ENCODE data around the gene SLC41A1. TPM values are rescaled to one million over a fixed set of nuclear protein-coding genes. Genes with fewer than 3 reads are reported as not detected.

SLC41A1 gene
- total RNA-seq, 1 experiment from 2014 or later = 24.4 TPM

GRCh38 chr1:205787287-205787916 lies 25.6 kb downstream of the SLC41A1 start:
- DNase-seq (ENCODE audit: low read depth) = no peak

GRCh38 chr1:205786601-205787000 lies 26.4 kb downstream of the SLC41A1 start:
- no peak for DNase-seq (ENCODE audit: low read depth)

- no peak for DNase-seq (ENCODE audit: low read depth)
Observed at GRCh38 chr1:205785446-205785845, 27.6 kb downstream of the SLC41A1 start.

- DNase-seq (ENCODE audit: low read depth) = peak; percentile 86
Observed at GRCh38 chr1:205783904-205784303, 29.1 kb downstream of the SLC41A1 start.

- no peak for DNase-seq (ENCODE audit: low read depth)
Observed at GRCh38 chr1:205783433-205783795, 29.6 kb downstream of the SLC41A1 start.

- no peak for DNase-seq (ENCODE audit: low read depth)
Observed at GRCh38 chr1:205782627-205783432, 30.2 kb downstream of the SLC41A1 start.

- no peak for DNase-seq (ENCODE audit: low read depth)
Observed at GRCh38 chr1:205780335-205780734, 32.7 kb downstream of the SLC41A1 start.

- no peak for DNase-seq (ENCODE audit: low read depth)
Observed at GRCh38 chr1:205777994-205778393, 35.0 kb downstream of the SLC41A1 start.

- DNase-seq (ENCODE audit: low read depth) = peak; percentile 73
Observed at GRCh38 chr1:205775717-205776056, 37.3 kb downstream of the SLC41A1 start.

- peak; percentile 87 for DNase-seq (ENCODE audit: low read depth)
Observed at GRCh38 chr1:205775015-205775716, 37.8 kb downstream of the SLC41A1 start, which contains the start of gene RAB29. TSS of gene RAB29 (minus strand) at chr1:205775482. CDS start at chr1:205774956, 526 bp downstream.

GRCh38 chr1:205774198-205775014 lies 38.6 kb downstream of the SLC41A1 start:
- DNase-seq (ENCODE audit: low read depth) = no peak

- no peak for DNase-seq (ENCODE audit: low read depth)
Observed at GRCh38 chr1:205772607-205773032, 40.4 kb downstream of the SLC41A1 start.

GRCh38 chr1:205770618-205771017 lies 42.4 kb downstream of the SLC41A1 start:
- DNase-seq (ENCODE audit: low read depth) = no peak

GRCh38 chr1:205769641-205770365 lies 43.2 kb downstream of the SLC41A1 start:
- DNase-seq (ENCODE audit: low read depth) = no peak

GRCh38 chr1:205767248-205767647 lies 45.8 kb downstream of the SLC41A1 start:
- DNase-seq (ENCODE audit: low read depth) = no peak

- no peak for DNase-seq (ENCODE audit: low read depth)
Observed at GRCh38 chr1:205766570-205766969, 46.4 kb downstream of the SLC41A1 start.

- peak; percentile 58 for DNase-seq (ENCODE audit: low read depth)
Observed at GRCh38 chr1:205766038-205766437, 47.0 kb downstream of the SLC41A1 start.

GRCh38 chr1:205764578-205764977 lies 48.4 kb downstream of the SLC41A1 start:
- no peak for DNase-seq (ENCODE audit: low read depth)

- no peak for DNase-seq (ENCODE audit: low read depth)
Observed at GRCh38 chr1:205763980-205764379, 49.0 kb downstream of the SLC41A1 start.

- DNase-seq (ENCODE audit: low read depth) = no peak
Observed at GRCh38 chr1:205760606-205761005, 52.4 kb downstream of the SLC41A1 start.

GRCh38 chr1:205756552-205756951 lies 56.4 kb downstream of the SLC41A1 start:
- DNase-seq (ENCODE audit: low read depth) = no peak
